Mesothelial cell of epicardium (in vitro differentiated cells): ENCODE measurements around the gene TOGARAM1. TPM values are rescaled to one million over a fixed set of nuclear protein-coding genes. Genes with fewer than 3 reads are reported as not detected.

ENCODE experiments used
- DNase-seq, 2 experiments: peaks; one replicate each; pipeline ENCODE4 v3.0.0; 2021; ENCODE audit warnings: low spot score in 2 of 2; ENCODE audit not compliant: unreplicated experiment in 2 of 2
- H3K27ac Mint-ChIP-seq: 2 replicates; pipeline ENCODE4 v1.8.0; 2021; ENCODE audit warnings: mixed read lengths
- H3K27me3 Mint-ChIP-seq: 2 replicates; pipeline ENCODE4 v1.8.0; 2021; ENCODE audit warnings: low read depth, mixed read lengths
- H3K36me3 Mint-ChIP-seq: 2 replicates; pipeline ENCODE4 v1.8.0; 2021; ENCODE audit warnings: mixed read lengths
- H3K4me1 Mint-ChIP-seq: 2 replicates; pipeline ENCODE4 v1.8.0; 2021; ENCODE audit warnings: mixed read lengths
- H3K4me3 Mint-ChIP-seq: 2 replicates; pipeline ENCODE4 v1.8.0; 2021; ENCODE audit warnings: mild to moderate bottlenecking, moderate library complexity, mixed read lengths
- H3K9me3 Mint-ChIP-seq: 2 replicates; pipeline ENCODE4 v1.8.0; 2021; ENCODE audit warnings: mixed read lengths
- CTCF ChIP-seq: fragments of 200-600 bp; sonication (generic); IDR thresholded peaks from one replicate; pipeline ENCODE4 v1.5.0; 2021; ENCODE audit warnings: antibody characterized with exemption; ENCODE audit not compliant: unreplicated experiment
- total RNA-seq: library from RNA; stranded (reverse); gene quantifications from 3 replicates; pipeline ENCODE4 v1.2.1, GENCODE V29; 2021

Gene TOGARAM1
- total RNA-seq, 1 donor from 2014 or later: 27.3 TPM

- no peak overlapping the region for H3K4me3 Mint-ChIP-seq
- no peaks in the 10 kb centered on the region for H3K4me1 Mint-ChIP-seq
- DNase-seq: no peak
- peaks cover 24% of the 10 kb centered on the region for H3K9me3 Mint-ChIP-seq
- H3K36me3 Mint-ChIP-seq: peaks cover 38% of the 10 kb centered on the region
- H3K27ac Mint-ChIP-seq: no peak overlapping the region
- TF ChIP-seq CTCF: no peak
- no peaks in the 10 kb centered on the region for H3K27me3 Mint-ChIP-seq
Measured at GRCh38 chr14:45057349-45057748, 95.4 kb downstream of the TOGARAM1 start.

- TF ChIP-seq CTCF: no peak
- no peaks in the 10 kb centered on the region for H3K4me1 Mint-ChIP-seq
- H3K27ac Mint-ChIP-seq: no peak overlapping the region
- no peaks in the 10 kb centered on the region for H3K27me3 Mint-ChIP-seq
- peaks cover 24% of the 10 kb centered on the region for H3K9me3 Mint-ChIP-seq
- H3K4me3 Mint-ChIP-seq: no peak overlapping the region
- H3K36me3 Mint-ChIP-seq: peaks cover 37% of the 10 kb centered on the region
- no peak for DNase-seq
Measured at GRCh38 chr14:45057881-45058364, 95.9 kb downstream of the TOGARAM1 start.

- Mint-ChIP-seq H3K4me3 (no peak overlapping the region), H3K27ac (no peak overlapping the region), H3K36me3 (peaks cover 37% of the 10 kb centered on the region), H3K9me3 (peaks cover 29% of the 10 kb centered on the region), H3K4me1 (no peaks in the 10 kb centered on the region), H3K27me3 (no peaks in the 10 kb centered on the region)
- no peak for DNase-seq
- no peak for TF ChIP-seq CTCF
Measured at GRCh38 chr14:45060551-45060950, 98.6 kb downstream of the TOGARAM1 start.

- Mint-ChIP-seq H3K4me1 (peaks cover 4% of the 10 kb centered on the region), H3K27ac (peak overlapping the region; percentile 50), H3K4me3 (no peak overlapping the region), H3K36me3 (peaks cover 20% of the 10 kb centered on the region), H3K27me3 (no peaks in the 10 kb centered on the region), H3K9me3 (peaks cover 7% of the 10 kb centered on the region)
- no peak for DNase-seq
- TF ChIP-seq CTCF: no peak
Measured at GRCh38 chr14:45065540-45065939, 103.5 kb downstream of the TOGARAM1 start.

- peaks cover 7% of the 10 kb centered on the region for H3K9me3 Mint-ChIP-seq
- peak overlapping the region; percentile 50 for H3K27ac Mint-ChIP-seq
- no peaks in the 10 kb centered on the region for H3K27me3 Mint-ChIP-seq
- DNase-seq: no peak
- H3K36me3 Mint-ChIP-seq: peaks cover 20% of the 10 kb centered on the region
- no peak overlapping the region for H3K4me3 Mint-ChIP-seq
- no peak for TF ChIP-seq CTCF
- H3K4me1 Mint-ChIP-seq: peaks cover 4% of the 10 kb centered on the region
Measured at GRCh38 chr14:45065956-45066355, 104.0 kb downstream of the TOGARAM1 start.

- H3K36me3 Mint-ChIP-seq: peaks cover 20% of the 10 kb centered on the region
- no peak for DNase-seq
- no peak overlapping the region for H3K27ac Mint-ChIP-seq
- no peak for TF ChIP-seq CTCF
- H3K4me3 Mint-ChIP-seq: no peak overlapping the region
- H3K27me3 Mint-ChIP-seq: no peaks in the 10 kb centered on the region
- peaks cover 4% of the 10 kb centered on the region for H3K4me1 Mint-ChIP-seq
- peaks cover 7% of the 10 kb centered on the region for H3K9me3 Mint-ChIP-seq
Measured at GRCh38 chr14:45066667-45067066, 104.7 kb downstream of the TOGARAM1 start.
